ENCODE results near the gene OTUB1.
"Not testable (repeated sequence)": the region's sequence is repeated elsewhere in the genome, so short reads cannot be mapped to it uniquely, and the experiment has no call there.

The OTUB1 gene

DNA sequence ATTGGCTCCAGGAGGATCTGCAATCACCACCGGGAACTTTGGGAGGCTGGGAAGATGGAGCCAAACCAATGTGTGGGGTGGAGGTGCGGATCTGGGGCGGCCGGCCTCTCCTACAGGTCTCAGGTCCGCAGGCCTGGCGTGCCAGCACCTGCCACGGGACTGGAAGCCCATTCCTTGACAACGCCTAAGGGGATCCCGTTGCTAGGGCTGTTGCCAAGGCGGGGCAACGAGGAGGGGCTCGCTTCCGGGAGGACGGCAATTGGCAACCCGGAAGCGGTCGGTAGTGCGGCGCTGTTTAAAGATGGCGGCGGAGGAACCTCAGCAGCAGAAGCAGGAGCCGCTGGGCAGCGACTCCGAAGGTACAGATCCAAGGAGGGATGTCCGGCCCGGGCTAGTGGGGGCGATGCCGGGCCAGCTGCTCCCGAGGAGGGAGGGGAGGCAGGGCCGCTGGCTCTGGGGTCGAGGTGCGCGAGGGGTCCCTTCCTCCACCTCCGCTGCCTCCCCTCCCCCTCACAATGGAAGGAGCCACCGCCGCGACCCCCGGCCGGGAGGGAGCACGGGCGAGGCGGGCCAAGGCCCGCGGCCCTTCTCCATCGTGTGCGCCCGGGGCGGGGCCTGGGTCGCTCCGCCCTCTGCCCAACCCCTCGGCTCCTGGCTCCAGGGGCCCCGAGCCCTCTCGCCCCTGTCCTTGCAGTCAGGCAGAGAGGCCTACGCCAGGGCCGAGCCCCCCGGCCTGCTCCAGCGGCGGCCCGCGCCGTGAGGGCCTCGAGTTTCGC is at the start of gene OTUB1:
TSS of gene OTUB1 (plus strand) at position 283 of the 776 bp plus-strand sequence. CDS start at position 302, 19 bp downstream.
- DNase-seq (ENCODE audit: low spot score) (peak; percentile 75), FAIRE-seq (no peak)

DNA sequence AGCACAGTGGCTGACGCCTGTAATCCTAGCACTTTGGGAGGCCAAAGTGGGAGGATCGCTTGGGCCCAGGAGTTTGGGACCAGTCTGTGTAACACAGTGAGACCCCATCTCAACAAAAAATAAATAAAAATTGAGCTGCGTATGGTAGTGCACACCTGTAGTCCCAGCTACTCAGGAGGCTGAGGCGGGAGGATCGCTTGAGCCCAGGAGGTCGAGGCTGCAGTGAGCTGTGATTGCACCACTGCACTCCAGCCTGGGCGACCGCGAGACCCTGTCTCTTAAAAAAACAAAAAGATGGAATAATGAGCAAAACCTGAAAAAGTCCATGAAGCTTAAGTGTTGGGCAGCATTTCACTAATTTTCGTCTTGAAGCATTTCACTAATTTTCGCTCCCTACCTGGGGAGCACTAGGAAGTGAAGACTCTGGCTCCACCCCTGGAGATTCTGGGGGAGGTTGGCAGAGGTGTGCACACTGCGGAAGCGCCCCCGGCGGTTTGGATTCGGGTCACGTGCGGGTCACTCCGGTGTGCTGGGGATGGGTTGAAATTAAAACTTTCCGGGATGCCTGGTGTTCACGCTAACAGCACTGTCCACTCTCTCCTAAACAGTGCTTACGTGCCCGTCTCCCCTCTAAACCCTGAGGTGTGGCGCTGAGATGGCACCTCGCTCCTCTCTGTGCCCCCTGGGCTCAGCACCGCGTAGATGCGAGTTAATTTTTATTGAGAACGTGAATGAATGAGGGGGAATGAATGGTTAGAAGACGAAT is 48.3 kb upstream of the OTUB1 start:
- FAIRE-seq (no peak), DNase-seq (ENCODE audit: low spot score) (no peak)

DNA sequence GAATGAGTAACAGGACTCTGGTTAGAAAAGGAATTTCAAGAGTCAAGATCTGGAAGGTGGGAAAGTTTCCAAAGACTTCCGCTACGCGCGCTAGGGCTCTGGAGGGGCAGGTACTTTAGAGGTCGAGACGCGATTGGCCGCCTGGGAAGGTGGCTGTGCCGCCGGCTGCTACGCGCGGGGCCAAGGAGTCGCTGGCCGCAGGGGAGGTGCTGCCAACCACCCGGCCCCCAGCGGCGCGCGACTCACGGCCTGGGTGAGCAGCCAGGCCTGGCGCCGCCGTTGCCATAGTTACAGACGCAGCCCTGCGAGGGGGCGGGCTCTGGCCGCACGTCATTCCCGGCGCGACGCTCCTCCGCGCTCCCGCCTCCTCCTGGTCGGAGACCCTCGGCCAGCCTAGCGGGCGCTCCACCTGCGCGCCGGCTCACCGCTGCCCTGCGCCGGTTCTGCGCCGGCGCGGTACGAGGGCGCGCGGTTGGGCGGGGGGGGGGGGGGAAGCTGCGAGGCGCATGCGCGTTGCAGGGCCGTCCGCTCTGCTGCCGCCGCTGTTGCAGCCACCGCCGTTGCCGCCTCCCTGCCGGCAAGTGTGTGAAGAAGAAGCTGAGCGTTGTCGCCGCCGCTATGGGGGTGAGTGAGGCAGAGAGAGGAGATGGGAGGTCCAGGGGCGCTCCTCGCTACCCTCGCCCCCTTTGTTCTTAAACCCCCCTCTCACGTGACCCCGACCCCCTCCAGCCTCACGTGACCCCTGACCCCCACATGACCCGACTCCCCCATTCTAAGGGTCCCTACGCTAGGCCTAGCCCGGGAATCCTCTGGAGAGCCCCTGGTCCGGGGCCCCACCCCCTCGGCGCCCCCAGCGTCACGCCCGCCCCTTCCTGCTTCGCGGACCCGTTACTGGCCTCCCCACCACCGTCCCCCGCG is 47.5 kb upstream of the OTUB1 start, which contains the start of gene NAA40:
TSS of gene NAA40 (plus strand) at position 524 of the 918 bp plus-strand sequence. CDS start at position 619, 95 bp downstream.
- DNase-seq (ENCODE audit: low spot score), result peak; percentile 98
- FAIRE-seq, result peak; percentile 80

DNA sequence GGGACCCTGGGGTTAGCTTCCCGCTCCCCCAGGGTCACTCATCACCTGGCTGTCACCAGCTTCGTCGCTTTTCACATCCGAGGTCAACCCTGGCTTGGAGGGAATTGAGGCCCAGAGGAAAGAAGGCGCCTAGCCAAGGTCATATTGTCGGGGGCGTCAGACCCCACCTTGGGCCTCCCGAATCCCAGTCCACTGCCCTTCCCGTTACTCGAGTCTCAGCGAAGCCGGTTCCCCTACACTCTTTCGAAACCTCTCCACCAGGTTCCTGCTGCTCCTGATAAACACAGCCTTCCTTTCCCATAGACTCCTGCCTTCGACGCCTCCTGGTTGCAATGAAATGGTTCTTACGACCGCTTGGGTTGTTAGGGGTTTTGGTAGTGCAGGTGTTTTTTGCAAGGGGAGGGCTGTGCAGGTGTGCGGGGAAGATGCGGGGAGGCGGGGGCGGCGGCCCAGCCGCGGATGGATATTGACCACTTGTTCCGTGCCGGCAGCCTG is 46.8 kb upstream of the OTUB1 start:
- FAIRE-seq (no peak), DNase-seq (ENCODE audit: low spot score) (no peak)

DNA sequence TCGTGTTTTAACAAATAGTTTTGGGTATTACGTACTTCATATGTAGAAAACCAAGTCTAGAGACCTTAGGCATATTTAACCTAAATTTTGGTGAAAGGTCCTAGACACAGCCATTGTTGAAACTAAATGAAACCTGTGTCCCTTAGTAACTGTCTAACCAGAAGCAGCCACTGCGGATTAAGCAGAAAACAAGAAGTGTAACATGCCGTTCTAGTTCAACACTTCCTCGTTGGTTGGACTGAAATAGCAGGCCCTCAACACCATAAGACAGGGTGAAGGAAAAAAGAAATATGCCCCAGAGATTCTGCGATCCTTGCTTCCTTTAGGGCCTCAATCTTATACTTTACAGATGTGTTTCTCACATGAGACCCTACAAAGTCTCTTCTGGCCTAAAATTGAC is 45.5 kb upstream of the OTUB1 start:
- no peak for FAIRE-seq
- DNase-seq (ENCODE audit: low spot score), result no peak

DNA sequence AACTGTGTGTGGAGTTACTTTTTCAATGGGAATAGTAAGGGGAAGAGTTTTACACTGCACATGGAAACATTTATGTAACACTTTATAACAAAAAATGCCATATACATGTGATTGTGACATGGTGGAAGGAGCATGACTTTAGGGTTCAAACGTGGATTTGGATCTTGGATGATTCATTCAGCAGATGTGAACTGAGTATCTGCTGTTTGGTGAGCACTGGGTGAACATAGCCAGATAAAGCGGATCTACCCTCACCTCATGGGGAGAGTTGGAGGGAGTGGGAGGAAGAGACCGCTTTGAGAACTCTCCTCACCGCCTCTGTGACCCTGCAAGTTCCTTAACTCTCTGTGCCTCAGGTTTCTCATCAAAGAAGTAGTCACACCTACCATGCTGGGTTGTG is 44.3 kb upstream of the OTUB1 start:
- DNase-seq (ENCODE audit: low spot score), result no peak
- FAIRE-seq, result no peak

GRCh38 chr11:63942803-63943202 is 43.4 kb upstream of the OTUB1 start:
- FAIRE-seq (no peak), DNase-seq (ENCODE audit: low spot score) (no peak)

GRCh38 chr11:63944987-63945386 is 41.3 kb upstream of the OTUB1 start:
- DNase-seq (ENCODE audit: low spot score) (no peak), FAIRE-seq (no peak)

- FAIRE-seq (no peak), DNase-seq (ENCODE audit: low spot score) (peak; percentile 31)
Measured at GRCh38 chr11:63945477-63946163, 40.6 kb upstream of the OTUB1 start.

GRCh38 chr11:63951779-63952536 is 34.3 kb upstream of the OTUB1 start:
- DNase-seq (ENCODE audit: low spot score) (no peak), FAIRE-seq (no peak)

GRCh38 chr11:63952570-63952969 is 33.7 kb upstream of the OTUB1 start:
- FAIRE-seq, result no peak

GRCh38 chr11:63958008-63958407 is 28.2 kb upstream of the OTUB1 start:
- DNase-seq (ENCODE audit: low spot score), result no peak
- FAIRE-seq, result no peak

More at GRCh38 chr11:63952570-63952969, 33.7 kb upstream of the OTUB1 start:
- no peak for DNase-seq (ENCODE audit: low spot score)

GRCh38 chr11:63961608-63962412 is 24.4 kb upstream of the OTUB1 start:
- FAIRE-seq (no peak), DNase-seq (ENCODE audit: low spot score) (no peak)

- DNase-seq (ENCODE audit: low spot score); FAIRE-seq: not testable (repeated sequence)
Measured at GRCh38 chr11:63963895-63964294, 22.3 kb upstream of the OTUB1 start.

DNA sequence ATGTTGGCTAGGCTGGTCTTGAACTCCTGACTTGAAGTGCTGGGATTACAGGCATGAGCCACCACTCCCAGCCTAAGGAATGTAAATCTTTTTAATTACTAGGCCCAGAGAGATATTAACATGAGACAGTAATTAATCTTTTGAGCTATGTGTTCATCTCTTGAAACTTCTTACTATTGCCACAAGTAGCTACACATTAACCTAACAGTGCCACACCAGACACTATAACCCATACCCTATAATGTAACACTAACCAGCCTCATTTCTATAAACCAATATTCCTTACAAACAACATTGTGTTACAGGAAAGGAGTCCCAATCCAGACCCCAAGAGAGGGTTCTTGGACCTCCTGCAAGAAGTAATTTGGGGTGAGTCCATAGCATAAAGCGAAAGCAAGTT is 19.8 kb upstream of the OTUB1 start:
- DNase-seq (ENCODE audit: low spot score) (no peak), FAIRE-seq (no peak)

DNA sequence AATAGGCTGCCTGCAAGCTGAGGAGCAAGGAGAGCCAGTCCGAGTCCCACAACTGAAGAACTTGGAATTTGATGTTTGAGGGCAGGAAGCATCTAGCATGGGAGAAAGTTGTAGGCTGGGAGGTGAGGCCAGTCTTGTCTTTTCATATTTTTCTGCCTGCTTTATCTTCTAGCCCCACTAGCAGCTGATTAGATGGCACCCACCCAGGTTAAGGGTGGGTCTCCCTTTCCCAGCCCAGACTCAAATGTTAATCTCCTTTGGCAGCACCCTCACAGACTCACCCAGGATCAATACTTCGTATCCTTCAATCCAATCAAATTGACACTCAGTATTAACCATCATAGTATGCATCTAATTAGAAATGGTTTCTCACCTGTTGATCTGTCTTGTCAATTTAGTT is 16.8 kb upstream of the OTUB1 start:
- DNase-seq (ENCODE audit: low spot score), result no peak
- no peak for FAIRE-seq

DNA sequence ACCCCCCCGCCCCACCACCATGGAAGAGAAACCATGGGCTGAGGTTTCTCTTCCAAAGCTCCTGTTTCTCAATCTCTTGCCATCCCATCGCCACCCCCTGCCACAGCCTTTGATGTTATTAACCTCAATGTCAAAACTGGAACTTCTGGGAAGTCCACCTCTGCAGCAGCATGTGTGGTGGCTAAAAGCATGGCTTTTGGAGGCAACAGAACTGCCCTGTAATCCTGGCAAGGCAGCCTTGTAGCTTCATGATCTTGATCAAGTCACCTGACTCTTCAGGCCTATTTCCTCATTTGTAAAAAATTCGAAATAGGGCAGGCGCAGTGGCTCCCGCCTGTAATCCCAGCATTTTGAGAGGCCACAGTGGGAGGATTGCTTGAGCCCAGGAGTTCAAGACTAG is 15.3 kb upstream of the OTUB1 start:
- no peak for DNase-seq (ENCODE audit: low spot score)
- FAIRE-seq, result no peak

GRCh38 chr11:63973912-63974258 is 12.4 kb upstream of the OTUB1 start:
- DNase-seq (ENCODE audit: low spot score); FAIRE-seq: not testable (repeated sequence)
